ENCODE data around the gene ATP6V1E1.

Gene ATP6V1E1

GRCh38 chr22:17633217-17633997, 4.9 kb upstream of the ATP6V1E1 start:
- no peak for DNase-seq

DNA sequence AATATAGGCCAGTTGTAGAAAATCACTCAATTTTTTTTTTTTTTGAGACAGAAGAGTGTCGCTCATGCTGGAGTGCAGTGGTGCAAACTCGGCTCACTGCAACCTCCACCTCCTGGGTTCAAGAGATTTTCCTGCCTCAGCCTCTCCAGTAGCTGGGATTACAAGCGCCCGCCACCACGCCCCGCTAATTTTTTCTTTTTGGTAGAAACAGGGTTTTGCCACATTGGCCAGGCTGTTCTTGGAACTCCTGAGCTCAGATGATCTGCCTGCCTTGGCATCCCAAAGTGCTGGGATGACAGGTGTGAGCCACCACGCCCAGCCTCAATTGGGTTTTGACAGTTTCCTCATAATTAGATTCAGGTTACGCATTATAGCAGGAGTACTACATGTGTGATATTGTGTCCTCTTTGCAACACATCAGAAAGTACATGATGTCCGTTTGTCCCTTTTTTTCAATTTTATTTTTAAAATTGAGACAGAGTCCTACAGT, 2.6 kb upstream of the ATP6V1E1 start:
- DNase-seq: no peak

DNA sequence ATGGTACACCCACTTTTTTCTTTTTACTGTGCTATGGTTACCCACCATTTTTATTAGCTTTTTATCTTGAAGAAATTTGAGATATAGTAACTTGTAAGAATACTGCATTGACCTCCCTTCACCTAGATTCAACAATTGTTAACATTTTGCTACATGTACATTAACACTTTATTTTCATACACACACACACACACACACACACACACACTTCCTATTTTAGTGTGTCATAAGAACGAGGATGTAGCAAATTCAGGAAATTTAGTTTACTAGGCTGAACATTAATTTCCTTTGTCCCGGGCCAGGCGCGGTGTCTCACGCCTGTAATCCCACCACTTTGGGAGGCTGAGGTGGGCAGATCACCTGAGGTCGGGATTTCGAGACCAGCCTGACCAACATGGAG, 1.1 kb upstream of the ATP6V1E1 start:
- no peak for DNase-seq

- DNase-seq: no peak
These were observed 582 bp upstream of the ATP6V1E1 start for GRCh38 chr22:17629173-17629489.

GRCh38 chr22:17627961-17628405, 566 bp downstream of the ATP6V1E1 start:
- DNase-seq: no peak

DNA sequence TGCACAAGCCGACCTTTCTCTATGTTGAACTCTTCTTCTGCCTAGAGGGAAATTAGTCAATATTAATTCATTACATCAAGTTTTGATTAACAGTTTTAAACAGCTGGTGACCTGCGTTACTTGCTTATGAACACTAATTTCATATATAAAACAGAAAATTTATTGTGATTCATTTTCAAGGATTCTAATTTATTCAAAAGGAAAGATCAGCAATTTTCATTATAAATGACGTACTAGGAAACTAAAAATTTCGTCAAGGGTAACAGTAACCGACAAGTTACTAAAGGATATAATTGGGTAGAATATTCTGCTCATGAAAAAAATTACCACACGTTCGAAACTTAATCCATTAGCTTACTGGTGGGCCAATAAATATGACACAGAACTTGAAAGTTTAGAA, 15.3 kb downstream of the ATP6V1E1 start:
- no peak for DNase-seq

DNA sequence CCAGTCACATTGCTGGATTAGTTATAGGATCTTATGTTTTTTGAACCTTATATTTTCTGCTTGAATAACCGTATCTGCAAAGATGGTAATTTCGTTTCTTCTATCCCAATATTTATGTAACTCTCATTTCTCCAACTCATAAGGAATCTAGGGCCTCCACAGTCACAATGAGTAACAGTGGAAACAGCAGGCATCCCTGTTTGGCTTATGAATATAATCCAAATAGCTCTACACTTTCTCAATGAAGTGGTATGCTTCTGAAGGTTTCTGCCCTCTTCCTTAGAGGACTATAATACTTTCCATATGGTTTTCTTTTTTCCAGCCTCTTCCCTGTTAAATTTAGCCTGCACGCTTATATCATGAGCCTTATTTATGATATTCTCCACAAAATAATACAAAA, 16.5 kb downstream of the ATP6V1E1 start:
- no peak for DNase-seq

- DNase-seq: no peak
These were observed 20.5 kb downstream of the ATP6V1E1 start for GRCh38 chr22:17607891-17608521.

DNA sequence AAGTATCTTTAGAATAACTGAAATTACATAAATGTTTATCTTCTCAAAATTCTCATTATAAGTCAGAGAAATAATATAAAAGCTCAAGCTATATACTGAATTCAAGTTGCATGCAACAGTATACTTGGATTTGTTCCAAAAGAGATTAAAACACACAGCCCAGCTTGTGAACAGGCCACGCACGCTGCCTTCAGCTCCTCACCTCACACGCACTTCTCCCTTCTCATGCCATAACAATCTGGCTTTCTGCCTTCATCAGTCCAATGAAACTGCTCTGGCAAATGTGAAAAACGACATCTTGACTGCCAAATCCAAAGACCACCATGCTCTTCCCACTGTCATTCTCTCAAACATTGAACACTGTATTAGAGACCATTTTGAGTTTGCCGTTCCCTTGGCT, 22.1 kb downstream of the ATP6V1E1 start:
- no peak for DNase-seq

DNA sequence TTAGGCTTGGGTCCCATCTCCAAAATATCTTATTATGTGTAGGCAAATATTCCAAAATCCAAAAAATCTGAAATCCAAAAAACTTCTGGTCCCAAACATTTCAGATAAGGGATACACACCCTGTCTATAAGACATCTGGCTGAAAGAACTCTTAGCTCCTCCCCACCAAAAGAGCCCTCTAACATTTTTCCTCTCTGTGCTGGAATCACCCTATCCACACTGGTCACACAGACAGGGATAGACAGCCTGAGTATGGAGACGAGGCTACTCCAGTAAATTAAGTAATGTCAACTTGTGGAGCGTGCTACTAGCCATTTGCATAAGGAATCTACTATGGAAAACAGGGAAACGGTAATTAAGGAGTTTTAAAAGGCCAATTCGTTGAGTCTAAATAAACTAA, 24.9 kb downstream of the ATP6V1E1 start:
- no peak for DNase-seq

GRCh38 chr22:17601031-17601430, 27.5 kb downstream of the ATP6V1E1 start:
- no peak for DNase-seq

- no peak for DNase-seq
These were observed 30.2 kb downstream of the ATP6V1E1 start for GRCh38 chr22:17598318-17598717.

DNA sequence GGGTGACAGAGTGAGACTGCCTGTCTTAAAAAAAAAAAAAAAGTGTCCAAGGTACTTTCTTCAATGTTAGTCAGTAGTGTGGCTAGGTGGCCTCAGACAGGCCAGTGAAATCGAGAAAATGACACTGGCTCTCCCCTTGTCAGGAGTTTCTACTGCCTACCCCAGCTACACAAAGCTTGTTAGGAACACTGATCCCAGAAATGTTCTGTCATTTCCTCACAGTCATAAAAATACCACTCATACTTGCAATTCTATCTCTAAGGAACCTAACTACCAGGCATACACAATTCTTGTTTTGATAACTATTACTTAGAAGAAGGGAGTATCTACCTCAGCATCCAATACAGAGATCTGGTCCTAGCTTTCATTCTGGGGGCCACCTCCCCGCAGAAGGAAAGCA, 31.3 kb downstream of the ATP6V1E1 start:
- no peak for DNase-seq

- DNase-seq: no peak
These were observed 32.3 kb downstream of the ATP6V1E1 start for GRCh38 chr22:17596226-17596625.

DNA sequence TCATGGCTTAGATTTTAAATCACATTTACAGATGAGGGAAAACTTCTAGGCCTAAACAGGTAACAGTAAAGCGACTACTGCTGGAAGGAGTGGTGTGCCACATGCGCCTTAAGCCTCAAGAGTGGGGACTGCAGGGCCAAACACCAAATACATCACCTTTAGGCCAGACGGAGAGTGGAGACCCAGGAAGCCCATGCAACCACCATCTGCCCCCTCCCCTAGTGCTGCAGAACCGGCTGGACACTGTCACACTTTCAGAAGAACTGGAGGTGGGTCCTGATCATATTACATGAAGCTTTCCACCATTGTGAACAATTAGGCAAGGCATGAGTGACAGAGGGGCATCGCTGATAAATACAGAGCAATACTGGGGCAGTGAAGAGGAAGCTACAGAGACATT, 36.3 kb downstream of the ATP6V1E1 start:
- DNase-seq: no peak

GRCh38 chr22:17590586-17590985, 38.0 kb downstream of the ATP6V1E1 start:
- no peak for DNase-seq

- no peak for DNase-seq
These were observed 38.7 kb downstream of the ATP6V1E1 start for GRCh38 chr22:17589810-17590375.

- DNase-seq: no peak
These were observed 39.9 kb downstream of the ATP6V1E1 start for GRCh38 chr22:17588606-17589005.

DNA sequence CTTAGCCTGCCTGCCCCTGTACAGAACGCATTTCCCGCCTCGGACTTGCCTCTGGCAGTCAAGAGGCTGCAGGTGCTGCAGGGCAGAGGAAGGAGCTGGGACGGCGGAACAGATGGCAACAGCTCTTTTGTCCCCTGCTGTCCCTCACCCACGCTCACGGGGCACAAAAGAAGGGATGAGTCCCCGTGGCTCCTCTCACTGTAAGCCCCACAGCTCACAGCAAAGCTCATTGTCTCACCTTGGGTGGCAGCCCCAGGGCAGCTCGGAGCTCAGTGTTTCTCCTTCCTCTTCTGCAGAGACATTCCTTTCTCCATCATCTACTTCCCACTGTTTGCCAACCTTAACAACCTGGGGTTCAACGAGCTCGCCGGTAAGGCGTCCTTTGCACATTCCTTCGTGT, 40.9 kb downstream of the ATP6V1E1 start:
- DNase-seq: no peak

DNA sequence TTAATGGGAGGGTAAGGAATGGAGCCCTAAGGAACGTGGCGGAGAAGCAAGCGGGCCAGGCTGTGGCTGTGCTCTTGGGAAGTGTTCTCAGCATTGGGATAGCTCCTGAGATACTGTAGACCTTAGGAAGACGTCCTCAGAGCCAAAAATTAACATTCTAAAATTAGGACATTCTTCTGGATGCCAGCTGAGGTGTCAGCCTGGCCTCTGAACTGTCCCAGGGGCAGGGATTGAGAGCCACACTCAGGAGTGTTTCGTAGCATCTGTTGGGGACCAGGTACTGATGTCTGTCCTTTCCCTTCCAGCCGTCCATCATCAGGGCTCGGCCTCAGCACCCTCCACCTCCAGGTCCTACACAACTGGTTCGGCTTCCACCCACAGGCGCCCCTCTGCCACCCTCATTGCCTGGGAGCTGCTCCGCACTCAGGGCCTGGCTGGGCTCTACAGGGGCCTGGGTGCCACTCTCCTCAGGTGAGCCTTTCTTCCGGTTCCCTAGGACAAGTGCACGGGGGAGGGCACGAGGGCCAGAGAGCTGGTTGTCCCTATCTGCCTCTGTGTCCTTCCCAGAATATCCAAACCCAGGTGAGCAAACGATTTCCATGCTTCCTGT, 41.6 kb downstream of the ATP6V1E1 start:
- DNase-seq: no peak

DNA sequence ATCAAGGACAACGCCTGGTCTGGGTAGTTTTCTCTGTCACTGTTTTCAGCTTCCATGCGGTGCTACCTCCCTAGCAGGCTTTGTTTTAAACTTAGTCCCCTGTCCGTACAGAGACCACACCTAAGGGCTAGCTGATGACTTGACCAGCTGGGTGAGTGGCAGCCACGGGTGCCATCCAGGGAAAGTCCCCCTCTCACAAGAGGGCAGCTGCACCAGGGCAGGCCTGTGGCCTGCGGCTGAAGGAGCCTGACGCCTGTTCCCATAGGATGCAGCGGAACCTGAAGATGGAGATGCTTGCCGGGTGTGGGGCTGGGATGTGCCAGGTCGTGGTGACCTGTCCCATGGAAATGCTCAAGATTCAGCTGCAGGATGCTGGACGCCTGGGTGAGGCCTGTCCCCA, 45.4 kb downstream of the ATP6V1E1 start:
- no peak for DNase-seq

DNA sequence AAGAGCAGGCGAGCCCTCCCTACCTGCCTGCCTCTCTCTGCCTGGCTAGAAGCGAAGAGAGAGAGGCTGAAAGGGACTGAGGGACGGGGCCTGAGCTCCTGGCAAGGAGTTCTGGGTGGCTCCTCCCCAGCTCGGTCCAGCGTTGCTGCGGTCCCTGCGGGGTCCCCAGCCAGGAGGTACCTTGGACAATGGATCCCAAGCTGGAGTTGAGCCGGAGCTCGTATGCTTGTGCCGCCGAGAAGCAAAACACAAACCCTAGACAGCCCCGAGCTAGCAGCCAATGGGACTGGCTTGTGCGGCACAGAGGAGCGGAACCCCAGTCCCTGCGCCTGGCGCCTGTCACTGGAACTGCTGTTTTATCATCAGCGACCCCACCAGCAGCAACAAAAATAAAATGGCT, 46.9 kb downstream of the ATP6V1E1 start:
- no peak for DNase-seq

DNA sequence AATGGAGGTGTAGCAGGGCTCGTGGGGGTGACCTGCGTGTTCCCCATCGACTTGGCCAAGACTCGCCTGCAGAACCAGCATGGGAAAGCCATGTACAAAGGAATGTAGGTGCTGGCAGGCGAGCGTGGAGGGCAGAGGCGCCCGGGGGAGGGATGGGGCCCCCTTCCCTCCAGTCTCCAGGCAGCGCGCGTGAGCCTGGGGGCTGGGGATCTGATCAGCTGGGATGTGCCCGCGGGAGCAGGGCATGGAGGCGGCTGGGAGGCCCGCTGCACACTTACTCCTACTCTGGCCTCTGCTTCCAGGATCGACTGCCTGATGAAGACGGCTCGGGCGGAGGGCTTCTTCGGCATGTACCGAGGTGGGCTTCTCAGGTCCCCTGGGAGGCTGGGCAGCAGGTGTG, 47.5 kb downstream of the ATP6V1E1 start:
- DNase-seq: no peak

GRCh38 chr22:17580441-17581031, 48.0 kb downstream of the ATP6V1E1 start:
- DNase-seq: no peak
